Measurements from ENCODE around the gene GSE1.

Gene GSE1

GRCh38 chr16:85650844-85651628 is 37.9 kb downstream of the GSE1 start:
- no peak for DNase-seq

GRCh38 chr16:85651629-85652430 is 38.7 kb downstream of the GSE1 start:
- no peak for DNase-seq

- peak in 1 of 2 donors; percentile 7 for DNase-seq
Observed at GRCh38 chr16:85652431-85653221, 39.5 kb downstream of the GSE1 start.

GRCh38 chr16:85653290-85653891 is 40.3 kb downstream of the GSE1 start:
- no peak for DNase-seq

- no peak for DNase-seq
Observed at GRCh38 chr16:85654251-85655095, 41.4 kb downstream of the GSE1 start.

GRCh38 chr16:85655216-85656129 is 42.4 kb downstream of the GSE1 start:
- no peak for DNase-seq

GRCh38 chr16:85656351-85657266 is 43.5 kb downstream of the GSE1 start:
- no peak for DNase-seq

GRCh38 chr16:85657267-85657650 is 44.1 kb downstream of the GSE1 start:
- no peak for DNase-seq

GRCh38 chr16:85657996-85658395 is 44.9 kb downstream of the GSE1 start:
- DNase-seq, result no peak

GRCh38 chr16:85658504-85659326 is 45.6 kb downstream of the GSE1 start:
- no peak for DNase-seq

GRCh38 chr16:85659336-85659735 is 46.2 kb downstream of the GSE1 start:
- DNase-seq, result no peak

- DNase-seq, result peak; percentile 54 to 59
Observed at GRCh38 chr16:85659805-85660511, 46.8 kb downstream of the GSE1 start.

- DNase-seq, result no peak
Observed at GRCh38 chr16:85660843-85661739, 48.0 kb downstream of the GSE1 start.

- DNase-seq, result no peak
Observed at GRCh38 chr16:85661740-85662481, 48.8 kb downstream of the GSE1 start.

- no peak for DNase-seq
Observed at GRCh38 chr16:85662482-85662812, 49.3 kb downstream of the GSE1 start.
